Right lobe of liver (tissue), 4 donors: Measurements from ENCODE around the gene PLXNA2.

Source experiments
- POLR2A ChIP-seq: fragments of 450-650 bp; IDR thresholded peaks from one replicate; pipeline ENCODE4 v1.6.1; 2017; ENCODE audit warnings: antibody characterized with exemption, mild to moderate bottlenecking
- TF ChIP-seq, protein P1 (sequence below), 4 donors: fragments of 200-600 bp in 3 of 4; fragments of 450-650 bp in 1 of 4; IDR thresholded peaks; one replicate each; pipeline versions ENCODE4 v1.5.1 to v1.8.0; 2016 to 2022; ENCODE audit warnings: antibody characterized with exemption in 4 of 4, mild to moderate bottlenecking in 2 of 4
- donor health status: DM: no; HTN: no; CAD: no.
- donor health status: DM: no; HTN: no; CAD: no.
- donor health status: DM: no; HTN: yes; CAD: no.

DNA sequence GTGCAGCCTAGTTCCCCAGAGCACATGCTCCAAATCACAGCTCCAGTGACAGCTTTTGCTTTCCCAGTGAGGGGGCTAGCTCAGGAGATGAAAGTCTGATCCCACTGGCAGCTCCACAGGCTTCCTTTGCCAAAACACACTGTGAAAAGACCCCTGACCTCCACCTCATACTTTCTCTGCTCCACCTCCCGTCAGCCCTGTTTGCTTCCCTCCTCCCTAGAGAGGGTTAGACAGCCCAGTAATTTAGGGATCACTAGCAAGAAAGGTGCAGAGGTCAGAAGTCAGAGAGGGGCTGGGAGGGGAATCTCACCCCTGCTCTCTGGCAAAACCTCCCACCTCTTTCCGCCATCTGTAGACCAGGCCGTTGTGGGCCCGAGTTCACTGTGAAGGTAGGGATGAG is 62.8 kb downstream of the PLXNA2 start:
- TF ChIP-seq, protein P1, sequence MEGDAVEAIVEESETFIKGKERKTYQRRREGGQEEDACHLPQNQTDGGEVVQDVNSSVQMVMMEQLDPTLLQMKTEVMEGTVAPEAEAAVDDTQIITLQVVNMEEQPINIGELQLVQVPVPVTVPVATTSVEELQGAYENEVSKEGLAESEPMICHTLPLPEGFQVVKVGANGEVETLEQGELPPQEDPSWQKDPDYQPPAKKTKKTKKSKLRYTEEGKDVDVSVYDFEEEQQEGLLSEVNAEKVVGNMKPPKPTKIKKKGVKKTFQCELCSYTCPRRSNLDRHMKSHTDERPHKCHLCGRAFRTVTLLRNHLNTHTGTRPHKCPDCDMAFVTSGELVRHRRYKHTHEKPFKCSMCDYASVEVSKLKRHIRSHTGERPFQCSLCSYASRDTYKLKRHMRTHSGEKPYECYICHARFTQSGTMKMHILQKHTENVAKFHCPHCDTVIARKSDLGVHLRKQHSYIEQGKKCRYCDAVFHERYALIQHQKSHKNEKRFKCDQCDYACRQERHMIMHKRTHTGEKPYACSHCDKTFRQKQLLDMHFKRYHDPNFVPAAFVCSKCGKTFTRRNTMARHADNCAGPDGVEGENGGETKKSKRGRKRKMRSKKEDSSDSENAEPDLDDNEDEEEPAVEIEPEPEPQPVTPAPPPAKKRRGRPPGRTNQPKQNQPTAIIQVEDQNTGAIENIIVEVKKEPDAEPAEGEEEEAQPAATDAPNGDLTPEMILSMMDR (IDR thresholded peaks at IDR 0.05) = no peak
- TF ChIP-seq POLR2A = no peak
